ENCODE measurements around the gene TMEM106B. TPM values are rescaled to one million over a fixed set of nuclear protein-coding genes. Genes with fewer than 3 reads are reported as not detected.

Gene TMEM106B
- total RNA-seq, 2 experiments from 2014 or later = 5.6 to 9.6 TPM

- Histone ChIP-seq H2AFZ (ENCODE audit: low read length) (no peak overlapping the region), H3K4me1 (ENCODE audit: insufficient read depth, low read length, poor library complexity, severe bottlenecking) (no peaks in the 10 kb centered on the region), H4K20me1 (ENCODE audit: insufficient read depth, low read length) (no peaks in the 10 kb centered on the region), H3K9me2 (ENCODE audit: insufficient read depth, low read length) (no peaks in the 10 kb centered on the region), H3K4me2 (ENCODE audit: low read length) (no peak overlapping the region), H3K4me3 (ENCODE audit: low read depth, low read length, poor library complexity, severe bottlenecking) (no peak overlapping the region), H3K36me3 (ENCODE audit: insufficient read depth, low read length) (no peaks in the 10 kb centered on the region), H3K79me2 (ENCODE audit: insufficient read depth, low read depth, low read length) (no peaks in the 10 kb centered on the region), H3K27ac (ENCODE audit: low read depth, low read length, poor library complexity, severe bottlenecking) (no peak overlapping the region), H3K9me3 (ENCODE audit: low read length) (no peaks in the 10 kb centered on the region)
- BruUV-seq (replicated peaks) = no TSS peak
- intact Hi-C loops (cut with micrococcal nuclease; ENCODE audit: unreplicated experiment) = no loop called here
- TF ChIP-seq EZH2phosphoT487 (IDR thresholded peaks at IDR 0.05; ENCODE audit: borderline replicate concordance, low read depth, low read length) (no peak), CTCF (conservative IDR thresholded peaks at IDR 0.05; ENCODE audit: low read length) (no peak)
- CTCF ChIA-PET (ENCODE audit: unreplicated experiment) = no interaction called here
- POLR2A ChIA-PET = interaction anchor here (0.6 kb wide), 1 partner anchor 13 kb away, joined by 4 read pairs; no protein-coding TSS in a partner anchor
- DNase-seq (ENCODE audit: low spot score) = no peak
Observed at GRCh38 chr7:12173671-12174070, 37.4 kb upstream of the TMEM106B start.

DNA sequence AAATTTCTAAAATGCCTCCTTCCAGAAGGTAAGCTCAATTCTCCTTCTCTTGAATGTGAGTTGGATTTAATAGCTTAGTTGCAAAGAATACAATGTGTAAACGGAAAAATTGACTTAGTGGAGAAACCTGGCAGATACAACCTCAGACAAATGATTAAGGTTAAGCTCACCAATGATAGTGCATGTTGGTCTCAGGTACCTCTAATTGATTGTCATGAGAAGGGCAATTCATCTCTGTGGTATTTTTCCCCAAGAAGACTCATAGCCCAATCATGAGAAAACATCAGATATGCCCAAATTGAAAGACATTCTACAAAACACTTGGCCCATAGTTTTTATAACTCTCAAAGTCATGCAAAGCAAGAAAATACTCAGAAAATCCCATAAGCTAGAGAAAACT lies 36.2 kb upstream of the TMEM106B start:
- Histone ChIP-seq H2AFZ (ENCODE audit: low read length) (no peak overlapping the region), H3K9me3 (ENCODE audit: low read length) (no peaks in the 10 kb centered on the region), H3K9me2 (ENCODE audit: insufficient read depth, low read length) (no peaks in the 10 kb centered on the region), H3K4me2 (ENCODE audit: low read length) (no peak overlapping the region), H3K79me2 (ENCODE audit: insufficient read depth, low read depth, low read length) (no peaks in the 10 kb centered on the region), H3K4me1 (ENCODE audit: insufficient read depth, low read length, poor library complexity, severe bottlenecking) (no peaks in the 10 kb centered on the region), H3K27ac (ENCODE audit: low read depth, low read length, poor library complexity, severe bottlenecking) (no peak overlapping the region), H3K4me3 (ENCODE audit: low read depth, low read length, poor library complexity, severe bottlenecking) (no peak overlapping the region), H3K36me3 (ENCODE audit: insufficient read depth, low read length) (no peaks in the 10 kb centered on the region), H4K20me1 (ENCODE audit: insufficient read depth, low read length) (no peaks in the 10 kb centered on the region)
- TF ChIP-seq EZH2phosphoT487 (IDR thresholded peaks at IDR 0.05; ENCODE audit: borderline replicate concordance, low read depth, low read length) (no peak), CTCF (conservative IDR thresholded peaks at IDR 0.05; ENCODE audit: low read length) (no peak)
- ChIA-PET CTCF (ENCODE audit: unreplicated experiment) (no interaction called here), POLR2A (interaction anchor here (0.6 to 1.0 kb wide), 4 partner anchors 18 to 873 kb away, joined by 3 to 4 read pairs (median 3); no protein-coding TSS in a partner anchor)
- intact Hi-C loops (cut with micrococcal nuclease; ENCODE audit: unreplicated experiment) = no loop called here
- no peak for DNase-seq (ENCODE audit: low spot score)
- BruUV-seq (replicated peaks) = no TSS peak

DNA sequence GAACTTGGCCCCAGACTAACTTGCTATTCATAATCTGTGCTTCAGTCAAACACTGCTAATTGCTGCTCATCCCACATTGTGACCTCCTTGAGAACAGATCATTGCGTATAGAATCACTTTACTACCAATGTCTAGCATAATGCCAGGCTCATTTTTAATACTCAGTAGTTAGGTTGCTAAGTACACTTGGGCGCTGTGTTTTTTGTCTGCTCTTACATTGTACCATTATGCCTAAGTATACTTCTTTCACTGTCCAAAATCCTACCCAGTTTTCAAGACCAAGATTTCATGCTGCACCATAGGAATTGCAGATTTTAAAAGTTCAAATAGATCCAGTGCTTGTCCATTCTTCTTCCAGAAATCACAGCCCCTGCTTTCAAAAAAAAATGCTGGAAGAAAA lies 32.8 kb upstream of the TMEM106B start:
- DNase-seq (ENCODE audit: low spot score) = no peak
- CTCF ChIA-PET (ENCODE audit: unreplicated experiment) = no interaction called here
- Histone ChIP-seq H3K27ac (ENCODE audit: low read depth, low read length, poor library complexity, severe bottlenecking) (no peak overlapping the region), H3K4me1 (ENCODE audit: insufficient read depth, low read length, poor library complexity, severe bottlenecking) (no peaks in the 10 kb centered on the region), H3K36me3 (ENCODE audit: insufficient read depth, low read length) (no peaks in the 10 kb centered on the region), H3K9me2 (ENCODE audit: insufficient read depth, low read length) (no peaks in the 10 kb centered on the region), H4K20me1 (ENCODE audit: insufficient read depth, low read length) (no peaks in the 10 kb centered on the region), H3K4me2 (ENCODE audit: low read length) (no peak overlapping the region), H3K79me2 (ENCODE audit: insufficient read depth, low read depth, low read length) (no peaks in the 10 kb centered on the region), H3K4me3 (ENCODE audit: low read depth, low read length, poor library complexity, severe bottlenecking) (no peak overlapping the region), H3K9me3 (ENCODE audit: low read length) (no peaks in the 10 kb centered on the region), H2AFZ (ENCODE audit: low read length) (no peak overlapping the region)
- intact Hi-C loops (cut with micrococcal nuclease; ENCODE audit: unreplicated experiment) = no loop called here
- no TSS peak for BruUV-seq (replicated peaks)
- POLR2A ChIA-PET = no interaction called here
- no peak for TF ChIP-seq CTCF (conservative IDR thresholded peaks at IDR 0.05; ENCODE audit: low read length)
- no peak for TF ChIP-seq EZH2phosphoT487 (IDR thresholded peaks at IDR 0.05; ENCODE audit: borderline replicate concordance, low read depth, low read length)

All from OCI-LY7 (cell line).